Activated CD4-positive, alpha-beta T cell treated with anti-CD3 and anti-CD28 coated beads, Interleukin-2, Interleukin-6, amounts not matched to agents 100 ng/mL and 50 ng/mL, durations not matched to agents 16 hours and 8 hours (primary cell): ENCODE measurements around the gene GPR173.

Experiments used
- DNase-seq: peaks from one replicate; pipeline ENCODE4 v3.0.0-alpha.2; 2020

The GPR173 gene

GRCh38 chrX:53071604-53072417 is 23.2 kb downstream of the GPR173 start:
- peak; percentile 87 for DNase-seq

GRCh38 chrX:53072418-53073114 is 24.0 kb downstream of the GPR173 start:
- no peak for DNase-seq

- no peak for DNase-seq
These were observed 24.6 kb downstream of the GPR173 start for GRCh38 chrX:53073115-53073586.

- no peak for DNase-seq
These were observed 26.4 kb downstream of the GPR173 start for GRCh38 chrX:53075011-53075410.

- no peak for DNase-seq
These were observed 28.1 kb downstream of the GPR173 start for GRCh38 chrX:53076671-53077070.

GRCh38 chrX:53077207-53078197 is 28.9 kb downstream of the GPR173 start:
- no peak for DNase-seq

- DNase-seq = no peak
These were observed 30.4 kb downstream of the GPR173 start for GRCh38 chrX:53078943-53079342.

GRCh38 chrX:53080628-53081580 is 32.3 kb downstream of the GPR173 start:
- no peak for DNase-seq

- DNase-seq = peak; percentile 95
These were observed 33.6 kb downstream of the GPR173 start, which contains the start of gene TSPYL2 for GRCh38 chrX:53081925-53082772. TSPYL2 (plus strand) TSS chrX:53082367; CDS start chrX:53082499, 132 bp downstream.

GRCh38 chrX:53082773-53083616 is 34.4 kb downstream of the GPR173 start:
- DNase-seq = no peak

- DNase-seq = no peak
These were observed 35.5 kb downstream of the GPR173 start for GRCh38 chrX:53084043-53084570.

- no peak for DNase-seq
These were observed 36.3 kb downstream of the GPR173 start for GRCh38 chrX:53084863-53085262.

GRCh38 chrX:53085661-53086229 is 37.2 kb downstream of the GPR173 start:
- no peak for DNase-seq

- DNase-seq = no peak
These were observed 37.9 kb downstream of the GPR173 start for GRCh38 chrX:53086464-53086863.

- no peak for DNase-seq
These were observed 38.8 kb downstream of the GPR173 start for GRCh38 chrX:53087388-53087831.

- DNase-seq = peak; percentile 80
These were observed 39.8 kb downstream of the GPR173 start for GRCh38 chrX:53088136-53088974.

GRCh38 chrX:53089224-53089842 is 40.7 kb downstream of the GPR173 start:
- peak; percentile 62 for DNase-seq
